H1 (cell line): Measurements from ENCODE around the gene BOK. TPM values are rescaled to one million over a fixed set of nuclear protein-coding genes. Genes with fewer than 3 reads are reported as not detected.

ENCODE experiments used
- CEBPB ChIP-seq: IDR thresholded peaks from 2 replicates; pipeline ENCODE4 v1.6.1; 2012; ENCODE audit warnings: low read depth, low read length
- GTF2F1 ChIP-seq: IDR thresholded peaks from 2 replicates; pipeline ENCODE4 v1.6.1; 2012; ENCODE audit warnings: low read depth, low read length, improper control_type of control experiment, borderline replicate concordance
- JUN ChIP-seq: IDR thresholded peaks from 2 replicates; pipeline ENCODE4 v1.6.1; 2011; ENCODE audit warnings: low read depth, mild to moderate bottlenecking, improper control_type of control experiment, low read length
- JUND ChIP-seq: IDR thresholded peaks from 2 replicates; pipeline ENCODE4 v1.6.1; 2011; ENCODE audit warnings: mild to moderate bottlenecking, improper control_type of control experiment, low read length
- SAP30 ChIP-seq: fragments of 300-600 bp; sonication (generic); IDR thresholded peaks from 2 replicates; pipeline ENCODE4 v1.7.1; 2012; ENCODE audit warnings: low read length, moderate library complexity, mild to moderate bottlenecking, inconsistent platforms; ENCODE audit not compliant: insufficient read depth, insufficient replicate concordance
- polyA plus RNA-seq, 7 experiments: library from polyadenylated mRNA; depleted of rRNA in 3 of 7; stranded (reverse) in 5 of 7; unstranded in 2 of 7; fragments of >200 nt in 5 of 7; fragments of 200-250 nt in 2 of 7; gene quantifications; 1 replicate in 5 of 7; 2 replicates in 1 of 7; 4 replicates in 1 of 7; pipeline versions ENCODE4 v1.2.1 to v1.2.3, GENCODE V29; 2011 to 2013; ENCODE audit warnings: missing spikeins in 2 of 7, mixed read lengths in 2 of 7
- total RNA-seq: library from RNA; stranded (reverse); fragmentation: NEBNext Ultra II Directional; extraction: Animal tissue kit (Norgen Biotek cat#: 25700); gene quantifications from 2 replicates; pipeline ENCODE4 v1.2.1, GENCODE V29; 2021
- TF ChIP-seq, protein P1 (sequence below): IDR thresholded peaks from 2 replicates; pipeline ENCODE4 v1.6.1; 2012; ENCODE audit warnings: inconsistent platforms

Gene BOK
- total and polyA plus RNA-seq, 2 of the 8 experiments (the other 6 are each of a cell fraction or from before 2014, with no cell fraction given), result 33.7 to 37.6 TPM

DNA sequence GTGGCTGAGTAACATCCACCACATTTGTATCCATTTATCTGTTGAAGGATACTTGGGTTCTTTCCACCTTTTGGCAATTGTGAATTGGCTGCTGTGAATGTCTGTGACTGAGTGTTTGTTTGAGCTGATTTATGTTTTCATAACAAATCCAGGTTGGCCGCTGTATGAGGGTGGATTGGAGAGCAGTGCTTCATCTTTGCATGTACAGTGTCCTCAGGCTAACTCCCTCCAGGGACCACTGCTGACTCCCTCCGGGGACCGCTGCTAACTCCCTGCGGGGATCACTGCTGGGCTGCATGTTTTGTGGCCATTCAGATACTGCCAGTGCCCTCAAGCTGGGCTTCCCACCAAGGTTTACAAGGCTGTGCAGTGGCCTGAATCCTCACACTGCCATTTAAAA is 10.2 kb downstream of the BOK start (continued):
- TF ChIP-seq SAP30 (no peak), JUN (no peak), CEBPB (no peak), JUND (no peak), GTF2F1 (no peak)
- TF ChIP-seq, protein P1, sequence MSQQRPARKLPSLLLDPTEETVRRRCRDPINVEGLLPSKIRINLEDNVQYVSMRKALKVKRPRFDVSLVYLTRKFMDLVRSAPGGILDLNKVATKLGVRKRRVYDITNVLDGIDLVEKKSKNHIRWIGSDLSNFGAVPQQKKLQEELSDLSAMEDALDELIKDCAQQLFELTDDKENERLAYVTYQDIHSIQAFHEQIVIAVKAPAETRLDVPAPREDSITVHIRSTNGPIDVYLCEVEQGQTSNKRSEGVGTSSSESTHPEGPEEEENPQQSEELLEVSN, result no peak
- TF ChIP-seq, all 59 proteins: peak for 0
